Activated CD4-positive, alpha-beta T cell treated with anti-CD3 and anti-CD28 coated beads for 36 hours (primary cell): ENCODE data around the gene REXO5. TPM values are rescaled to one million over a fixed set of nuclear protein-coding genes. Genes with fewer than 3 reads are reported as not detected.

Experiments used
- ATAC-seq: fragments of 200-7000 bp; cut with Tn5 transposase; one replicate; pipeline ENCODE4 v1.10.0; 2021; ENCODE audit warnings: mild to moderate bottlenecking, moderate library complexity
- CTCF ChIA-PET: fragments of 350-600 bp; sonication (Branson Sonifier 250); formaldehyde crosslinking; loops from one replicate; lab custom pipeline; 2021; ENCODE audit warnings: antibody characterized with exemption; lab: Charles Lee
- POLR2A ChIA-PET: fragments of 350-600 bp; sonication (Branson Sonifier 250); formaldehyde crosslinking; loops from one replicate; lab custom pipeline; 2021; ENCODE audit warnings: antibody characterized with exemption, inconsistent platforms; lab: Charles Lee
- DNase-seq: peaks from one replicate; pipeline ENCODE4 v3.0.0-alpha.2; 2020
- H3K27ac Mint-ChIP-seq: one replicate; pipeline ENCODE4 v1.8.0; 2021; ENCODE audit warnings: mixed read lengths
- H3K27me3 Mint-ChIP-seq: one replicate; pipeline ENCODE4 v1.8.0; 2021; ENCODE audit warnings: mixed read lengths
- H3K36me3 Mint-ChIP-seq: one replicate; pipeline ENCODE4 v1.8.0; 2021; ENCODE audit warnings: low read depth, mixed read lengths
- H3K4me1 Mint-ChIP-seq: one replicate; pipeline ENCODE4 v1.8.0; 2021; ENCODE audit warnings: mixed read lengths
- H3K4me3 Mint-ChIP-seq: one replicate; pipeline ENCODE4 v1.8.0; 2021; ENCODE audit warnings: mild to moderate bottlenecking, moderate library complexity, mixed read lengths
- H3K9me3 Mint-ChIP-seq: one replicate; pipeline ENCODE4 v1.8.0; 2021; ENCODE audit warnings: low read depth, mixed read lengths
- intact Hi-C, 2 experiments: fragments of 100-400 bp; cut with DNase I in 1 of 2; cut with micrococcal nuclease in 1 of 2; formaldehyde crosslinking; loops; one replicate each; pipeline versions ENCODE4 v1.14.2 to v1.15.1; 2022 to 2024; cut with DNase I, micrococcal nuclease
- total RNA-seq, 2 experiments: library from RNA; stranded (reverse); gene quantifications; one replicate each; pipeline ENCODE4 v1.2.3, GENCODE V29; 2021

REXO5 gene
- total RNA-seq, 2 experiments from 2014 or later, result 17.9 to 20.4 TPM

DNA sequence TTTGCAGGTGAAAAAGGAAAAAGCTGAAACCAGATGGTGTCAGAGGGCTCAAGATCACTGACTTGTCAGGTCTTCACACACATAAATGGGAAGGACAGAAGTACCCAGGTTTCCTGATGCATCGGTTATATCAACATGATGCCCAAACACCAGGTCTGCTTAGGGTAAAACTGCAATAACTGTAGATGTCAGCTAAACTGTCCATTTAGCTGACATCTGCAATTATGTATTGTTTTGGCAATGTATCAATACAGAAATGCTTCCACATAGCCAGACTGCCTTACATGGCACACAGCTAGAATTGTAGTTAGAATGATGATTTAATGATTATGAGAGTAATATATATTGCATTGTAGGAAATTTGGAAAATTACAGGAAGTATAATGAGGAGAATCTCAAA is 37.5 kb upstream of the REXO5 start:
- H3K4me3 Mint-ChIP-seq, result no peak overlapping the region
- H3K4me1 Mint-ChIP-seq, result peaks cover 8% of the 10 kb centered on the region
- POLR2A ChIA-PET, result no interaction called here
- CTCF ChIA-PET, result no interaction called here
- intact Hi-C loops, result no loop called here
- no peak overlapping the region for H3K27ac Mint-ChIP-seq
- ATAC-seq (no peak), DNase-seq (no peak)
- no peaks in the 10 kb centered on the region for H3K36me3 Mint-ChIP-seq
- no peaks in the 10 kb centered on the region for H3K27me3 Mint-ChIP-seq
- H3K9me3 Mint-ChIP-seq, result no peaks in the 10 kb centered on the region

DNA sequence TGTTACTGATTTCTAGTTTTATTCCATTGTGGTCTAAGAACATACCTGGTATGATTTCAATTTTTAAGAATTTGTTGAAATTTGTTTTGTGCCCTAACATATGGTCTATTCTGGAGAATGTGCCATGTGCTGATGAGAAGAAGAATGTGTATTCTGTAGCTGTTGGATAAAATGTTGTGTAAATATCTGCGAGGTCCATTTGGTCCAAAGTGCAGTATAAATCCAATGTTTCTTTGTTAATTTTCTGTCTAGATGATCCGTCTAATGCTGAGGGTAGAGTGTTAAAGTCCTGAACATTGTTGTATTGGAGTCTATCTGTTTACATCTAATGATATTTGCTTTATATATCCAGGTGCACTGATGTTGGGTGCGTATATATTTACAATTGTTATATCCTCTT is 32.6 kb upstream of the REXO5 start:
- H3K27me3 Mint-ChIP-seq, result no peaks in the 10 kb centered on the region
- H3K4me3 Mint-ChIP-seq, result no peak overlapping the region
- intact Hi-C loops, result no loop called here
- H3K9me3 Mint-ChIP-seq, result no peaks in the 10 kb centered on the region
- H3K36me3 Mint-ChIP-seq, result no peaks in the 10 kb centered on the region
- ATAC-seq (no peak), DNase-seq (no peak)
- H3K4me1 Mint-ChIP-seq, result no peaks in the 10 kb centered on the region
- ChIA-PET CTCF (interaction anchor here (0.8 to 1.6 kb wide), 2 partner anchors 8 to 41 kb away, joined by 3 read pairs; no protein-coding TSS in a partner anchor), POLR2A (no interaction called here)
- H3K27ac Mint-ChIP-seq, result no peak overlapping the region

DNA sequence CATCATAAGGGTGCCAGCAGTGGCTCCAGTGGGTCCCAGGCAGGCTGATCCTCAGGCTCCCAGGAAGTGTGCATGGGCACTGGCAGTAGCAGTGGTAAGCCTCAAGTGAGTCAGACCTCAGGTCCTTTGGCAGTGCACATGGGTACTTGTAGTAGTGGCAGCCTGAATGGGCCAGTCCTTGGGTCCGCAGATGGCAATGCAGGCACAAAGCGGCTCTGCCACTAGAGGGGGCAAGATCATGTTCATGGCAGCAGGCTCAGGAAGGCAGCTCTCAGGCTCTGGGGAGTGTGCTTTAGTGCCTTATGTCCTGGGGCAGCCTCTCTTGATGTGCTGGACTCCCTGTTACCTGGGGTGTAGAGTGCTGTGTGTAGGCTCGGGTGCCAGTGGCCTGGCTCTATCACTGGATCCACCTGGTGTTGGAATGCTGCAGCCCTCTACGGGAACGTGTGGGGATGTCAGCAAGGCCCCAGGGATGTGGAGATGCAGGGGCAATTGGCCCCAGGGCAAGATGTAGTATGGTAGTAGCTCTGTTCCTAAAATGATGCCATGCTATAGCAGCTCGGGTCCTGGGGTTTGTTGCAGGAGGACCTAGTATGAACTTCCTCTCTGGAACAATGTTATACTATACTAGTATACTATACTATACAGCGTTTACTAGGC is 31.5 kb upstream of the REXO5 start:
- POLR2A ChIA-PET, result no interaction called here
- intact Hi-C loops, result no loop called here
- H3K27me3 Mint-ChIP-seq, result no peaks in the 10 kb centered on the region
- no peaks in the 10 kb centered on the region for H3K9me3 Mint-ChIP-seq
- CTCF ChIA-PET, result interaction anchor here (0.7 to 1.1 kb wide), 4 partner anchors 20 to 66 kb away, joined by 3 to 4 read pairs (median 3); no protein-coding TSS in a partner anchor
- H3K4me1 Mint-ChIP-seq, result no peaks in the 10 kb centered on the region
- H3K27ac Mint-ChIP-seq, result no peak overlapping the region
- DNase-seq (peak; percentile 81), ATAC-seq (peak; percentile 88)
- H3K36me3 Mint-ChIP-seq, result no peaks in the 10 kb centered on the region
- no peak overlapping the region for H3K4me3 Mint-ChIP-seq

DNA sequence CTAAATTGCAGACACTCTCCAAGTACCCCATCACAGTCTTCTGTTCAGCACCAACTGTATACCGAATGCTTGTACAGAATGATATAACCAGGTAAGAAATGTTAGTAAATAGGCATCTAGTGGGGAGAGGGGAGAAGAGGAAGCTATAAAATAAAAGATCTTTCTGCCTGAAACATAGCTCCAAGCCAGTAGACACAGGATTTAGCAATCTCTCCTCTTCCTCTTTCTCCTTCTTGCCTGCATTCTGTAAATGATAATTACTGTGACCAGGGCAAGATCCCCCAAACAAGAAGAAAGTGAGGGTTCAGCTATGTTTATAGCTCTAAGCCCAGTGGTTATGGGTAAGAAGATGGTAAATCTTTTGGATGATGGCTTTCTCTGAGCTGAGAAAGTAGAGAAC is 24.6 kb upstream of the REXO5 start:
- CTCF ChIA-PET, result no interaction called here
- Mint-ChIP-seq H3K27me3 (no peaks in the 10 kb centered on the region), H3K4me1 (no peaks in the 10 kb centered on the region), H3K27ac (no peak overlapping the region), H3K9me3 (no peaks in the 10 kb centered on the region), H3K36me3 (peaks cover 2% of the 10 kb centered on the region), H3K4me3 (no peak overlapping the region)
- ATAC-seq, result no peak
- no peak for DNase-seq
- intact Hi-C loops, result no loop called here
- POLR2A ChIA-PET, result no interaction called here

DNA sequence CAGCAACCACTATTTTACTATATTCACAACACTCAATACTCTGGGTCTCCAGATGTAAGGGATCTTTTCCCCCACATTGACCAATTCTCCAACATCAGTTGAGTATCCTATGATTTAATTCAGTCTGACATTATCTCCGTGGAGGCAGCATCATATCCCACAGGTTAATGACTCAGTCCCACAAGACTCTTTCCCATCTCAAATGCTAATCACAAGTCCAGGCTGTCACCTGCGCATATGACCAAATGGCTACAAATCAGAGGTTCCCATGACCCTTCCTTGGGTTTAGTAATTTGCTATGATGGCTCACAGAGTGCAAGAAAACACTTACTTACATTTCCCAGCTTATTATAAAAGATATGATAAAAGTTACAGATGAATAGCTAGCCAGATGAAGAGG is 23.9 kb upstream of the REXO5 start:
- ChIA-PET CTCF (interaction anchor here (1.1 kb wide), 1 partner anchor 17 kb away, joined by 6 read pairs; no protein-coding TSS in a partner anchor), POLR2A (no interaction called here)
- Mint-ChIP-seq H3K27ac (no peak overlapping the region), H3K9me3 (no peaks in the 10 kb centered on the region), H3K36me3 (peaks cover 2% of the 10 kb centered on the region), H3K4me3 (no peak overlapping the region), H3K27me3 (no peaks in the 10 kb centered on the region), H3K4me1 (no peaks in the 10 kb centered on the region)
- ATAC-seq (no peak), DNase-seq (no peak)
- intact Hi-C loops, result no loop called here

DNA sequence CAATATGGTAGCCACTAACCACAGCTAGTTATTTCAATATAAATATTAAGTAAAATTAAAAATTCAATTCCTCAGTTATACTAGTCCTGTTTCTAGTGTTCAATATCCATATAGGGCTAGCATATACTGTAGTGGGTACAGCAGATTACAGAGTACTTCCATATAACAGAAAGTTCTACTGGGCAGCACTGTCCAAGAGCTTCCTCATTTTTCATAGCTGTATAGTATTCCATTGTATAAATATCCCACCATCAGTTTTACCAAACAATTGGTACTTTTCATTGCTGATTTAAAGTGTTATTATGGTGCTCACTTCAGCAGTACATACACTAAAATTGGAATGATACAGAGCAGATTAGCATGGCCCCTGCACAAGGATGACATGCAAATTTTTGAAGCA is 22.1 kb upstream of the REXO5 start:
- Mint-ChIP-seq H3K27ac (no peak overlapping the region), H3K9me3 (no peaks in the 10 kb centered on the region), H3K4me1 (no peaks in the 10 kb centered on the region), H3K36me3 (peaks cover 2% of the 10 kb centered on the region), H3K4me3 (no peak overlapping the region), H3K27me3 (no peaks in the 10 kb centered on the region)
- ATAC-seq, result no peak
- POLR2A ChIA-PET, result no interaction called here
- intact Hi-C loops, result no loop called here
- DNase-seq, result no peak
- CTCF ChIA-PET, result interaction anchor here (0.5 kb wide), 1 partner anchor 877 kb away, joined by 3 read pairs; no protein-coding TSS in a partner anchor

DNA sequence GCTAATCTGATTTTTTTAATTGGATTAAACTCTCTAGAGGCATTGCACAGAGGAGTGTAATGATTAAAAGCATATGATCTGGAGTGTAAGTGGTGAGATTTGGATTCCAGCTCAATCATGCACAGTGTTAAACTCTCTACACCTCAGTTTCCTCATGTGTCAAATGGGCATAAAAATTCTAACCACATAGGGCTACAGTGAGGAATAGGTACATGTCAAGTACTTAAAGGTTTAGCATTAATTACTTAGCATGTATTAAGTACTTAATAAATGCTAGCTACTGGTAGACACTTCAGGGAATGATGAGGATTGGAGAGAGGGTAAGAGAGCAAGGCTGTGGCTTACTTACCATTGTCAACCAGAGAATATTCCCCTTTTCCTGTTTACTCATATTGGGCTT is 17.2 kb upstream of the REXO5 start:
- ChIA-PET CTCF (no interaction called here), POLR2A (no interaction called here)
- no peaks in the 10 kb centered on the region for H3K4me1 Mint-ChIP-seq
- no peaks in the 10 kb centered on the region for H3K9me3 Mint-ChIP-seq
- DNase-seq (no peak), ATAC-seq (no peak)
- H3K36me3 Mint-ChIP-seq, result no peaks in the 10 kb centered on the region
- H3K27me3 Mint-ChIP-seq, result no peaks in the 10 kb centered on the region
- intact Hi-C loops, result no loop called here
- no peak overlapping the region for H3K4me3 Mint-ChIP-seq
- H3K27ac Mint-ChIP-seq, result no peak overlapping the region

DNA sequence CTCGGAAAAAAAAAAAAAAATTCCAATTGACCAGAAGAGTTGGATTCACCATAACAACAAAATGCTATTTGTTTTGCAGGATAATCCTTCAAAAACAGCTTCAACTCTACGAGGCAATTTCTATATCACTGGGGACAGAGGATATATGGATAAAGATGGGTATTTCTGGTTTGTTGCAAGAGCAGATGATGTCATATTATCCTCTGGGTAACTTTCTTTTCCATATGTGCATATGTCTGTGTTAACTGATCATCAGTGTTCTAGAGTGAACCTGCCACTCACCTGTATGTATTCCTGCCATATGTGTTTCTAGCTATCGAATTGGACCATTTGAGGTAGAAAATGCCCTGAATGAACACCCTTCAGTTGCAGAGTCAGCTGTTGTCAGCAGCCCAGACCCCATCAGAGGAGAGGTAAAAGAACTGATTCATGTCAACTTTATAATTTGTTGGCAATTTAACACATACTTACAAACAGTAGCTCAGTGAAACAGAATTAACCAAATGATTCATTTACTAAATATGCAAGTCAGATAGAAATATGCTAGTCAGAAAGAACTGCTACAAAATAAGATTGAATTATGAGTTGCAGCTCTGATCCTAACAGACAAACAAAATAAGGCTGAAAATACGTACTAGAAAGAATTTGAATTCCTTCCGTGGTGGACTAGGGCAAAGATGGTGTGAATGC is 14.3 kb upstream of the REXO5 start:
- DNase-seq (no peak), ATAC-seq (no peak)
- Mint-ChIP-seq H3K4me3 (no peak overlapping the region), H3K9me3 (no peaks in the 10 kb centered on the region), H3K27me3 (no peaks in the 10 kb centered on the region), H3K27ac (no peak overlapping the region), H3K36me3 (no peaks in the 10 kb centered on the region), H3K4me1 (no peaks in the 10 kb centered on the region)
- intact Hi-C loops, result no loop called here
- ChIA-PET CTCF (interaction anchor here (1.0 kb wide), 1 partner anchor 15 kb away, joined by 3 read pairs; the partner anchor contains the start of genes ERI2 and REXO5), POLR2A (interaction anchor here (0.6 kb wide), 1 partner anchor 714 kb away, joined by 5 read pairs; no protein-coding TSS in a partner anchor)

DNA sequence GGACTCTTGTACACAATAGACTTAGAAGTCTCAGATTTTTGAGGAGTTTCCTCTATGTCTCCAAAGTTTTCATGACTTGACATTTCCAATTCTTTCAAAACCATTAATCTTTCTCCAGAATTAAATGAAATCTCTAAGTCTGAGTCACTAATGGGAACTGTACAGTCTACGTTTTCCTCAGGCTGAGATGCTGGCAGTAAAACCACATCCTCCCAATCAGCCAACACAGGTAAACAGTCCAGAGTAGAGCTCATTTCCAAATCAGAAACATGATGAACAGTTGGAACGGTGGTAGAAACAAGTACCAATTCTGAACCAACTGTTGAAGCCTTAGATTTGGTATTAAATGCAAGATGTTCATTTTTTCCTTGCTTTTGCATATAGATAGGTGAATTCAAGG is 8.0 kb upstream of the REXO5 start:
- intact Hi-C loops, result loop anchor here in 1 of 2 experiments (5.0 kb wide), 1 partner anchor 284 kb away; no protein-coding TSS in a partner anchor
- no peaks in the 10 kb centered on the region for H3K27me3 Mint-ChIP-seq

DNA sequence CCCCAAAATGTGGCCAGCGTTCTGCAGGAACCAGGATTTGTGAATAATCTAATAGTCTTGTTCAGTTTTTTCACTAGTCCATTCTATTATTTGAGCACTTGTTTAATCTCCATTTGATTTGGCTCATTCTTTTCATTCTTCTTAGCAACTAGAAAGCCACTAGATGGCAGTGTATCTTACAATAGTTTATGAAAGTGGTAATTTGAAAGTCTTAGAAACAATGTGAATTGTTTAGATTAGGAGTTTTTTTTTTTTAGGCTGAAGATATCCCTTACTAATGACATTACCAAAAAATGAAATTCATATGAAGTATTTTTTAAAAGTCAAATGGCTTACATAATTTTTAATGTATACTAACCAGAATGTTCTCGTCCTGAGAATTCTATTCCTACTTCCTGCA is 6.7 kb upstream of the REXO5 start:
- ChIA-PET POLR2A (no interaction called here), CTCF (interaction anchor here (0.6 to 2.3 kb wide), 6 partner anchors 9 to 285 kb away, joined by 3 to 7 read pairs (median 3); partner anchors contain the start of gene ACSM3)
- intact Hi-C loops, result loop anchor here (1.0 to 5.0 kb wide), 2 partner anchors 283 to 284 kb away; no protein-coding TSS in a partner anchor
- Mint-ChIP-seq H3K36me3 (peaks cover 9% of the 10 kb centered on the region), H3K4me1 (peaks cover 16% of the 10 kb centered on the region), H3K27ac (no peak overlapping the region), H3K4me3 (no peak overlapping the region), H3K9me3 (no peaks in the 10 kb centered on the region), H3K27me3 (no peaks in the 10 kb centered on the region)
- ATAC-seq (no peak), DNase-seq (no peak)

More for the DNA sequence above, 8.0 kb upstream of the REXO5 start:
- DNase-seq (no peak), ATAC-seq (no peak)
- Mint-ChIP-seq H3K27ac (no peak overlapping the region), H3K4me1 (peaks cover 14% of the 10 kb centered on the region), H3K4me3 (no peak overlapping the region), H3K36me3 (peaks cover 9% of the 10 kb centered on the region), H3K9me3 (no peaks in the 10 kb centered on the region)
- CTCF ChIA-PET, result interaction anchor here (1.1 kb wide), 1 partner anchor 26 kb away, joined by 3 read pairs; no protein-coding TSS in a partner anchor
- POLR2A ChIA-PET, result no interaction called here

DNA sequence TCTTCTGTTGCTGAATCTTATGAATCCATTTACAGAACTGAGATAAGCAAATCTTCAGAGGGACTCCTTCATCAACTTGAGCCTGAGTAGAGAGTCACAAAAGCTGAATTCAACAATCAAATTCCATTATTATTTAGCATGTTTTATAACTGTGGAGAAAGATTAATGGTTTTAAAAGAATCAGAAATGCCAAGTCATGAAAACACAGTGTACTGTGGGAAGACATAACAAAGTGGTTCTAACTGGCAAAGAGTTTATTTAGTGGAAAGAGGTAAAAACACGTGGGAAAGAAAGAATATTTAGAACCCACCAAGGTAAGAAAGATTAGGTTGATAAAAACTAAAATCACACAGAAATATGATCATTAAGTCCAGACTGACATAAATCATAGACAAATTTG is 5.0 kb upstream of the REXO5 start:
- ATAC-seq, result no peak
- no peak overlapping the region for H3K27ac Mint-ChIP-seq
- ChIA-PET POLR2A (no interaction called here), CTCF (interaction anchor here (2.3 kb wide), 1 partner anchor 49 kb away, joined by 7 read pairs; no protein-coding TSS in a partner anchor)
- H3K9me3 Mint-ChIP-seq, result no peaks in the 10 kb centered on the region
- intact Hi-C loops, result loop anchor here in 1 of 2 experiments (10.0 kb wide), 2 partner anchors 704 to 1574 kb away; partner anchors contain the start of gene CDR2
- DNase-seq, result no peak
- no peaks in the 10 kb centered on the region for H3K27me3 Mint-ChIP-seq
- H3K36me3 Mint-ChIP-seq, result peaks cover 9% of the 10 kb centered on the region
- H3K4me1 Mint-ChIP-seq, result peaks cover 20% of the 10 kb centered on the region
- H3K4me3 Mint-ChIP-seq, result no peak overlapping the region
